Calu3 (cell line): Measurements from ENCODE around the gene YARS1. TPM values are rescaled to one million over a fixed set of nuclear protein-coding genes. Genes with fewer than 3 reads are reported as not detected.

Source experiments
- BruUV-seq: library from RNA; stranded (reverse); fragments of 400-500 nt; replicated peaks from 2 replicates; lab custom pipeline; 2021; lab: Mats Ljungman, UMichigan
- CTCF ChIA-PET: fragments of 300-600 bp; sonication (Branson Sonifier 250); formaldehyde crosslinking; loops from one replicate; lab custom pipeline; 2022; ENCODE audit warnings: antibody characterized with exemption; lab: Charles Lee
- DNase-seq: peaks from one replicate; pipeline ENCODE4 v3.0.0; 2022
- H3K27ac Mint-ChIP-seq: one replicate; pipeline ENCODE4 v1.8.0; 2022; ENCODE audit warnings: mixed read lengths; ENCODE audit not compliant: unreplicated experiment
- H3K27me3 Mint-ChIP-seq: one replicate; pipeline ENCODE4 v1.8.0; 2022; ENCODE audit warnings: mixed read lengths; ENCODE audit not compliant: unreplicated experiment
- H3K36me3 Mint-ChIP-seq: one replicate; pipeline ENCODE4 v1.8.0; 2022; ENCODE audit warnings: mild to moderate bottlenecking, moderate library complexity, mixed read lengths; ENCODE audit not compliant: insufficient read depth, unreplicated experiment
- H3K4me1 Mint-ChIP-seq: one replicate; pipeline ENCODE4 v1.8.0; 2022; ENCODE audit warnings: mild to moderate bottlenecking, low read depth, mixed read lengths; ENCODE audit not compliant: unreplicated experiment
- H3K4me3 Mint-ChIP-seq: one replicate; pipeline ENCODE4 v1.8.0; 2022; ENCODE audit warnings: mild to moderate bottlenecking, low read depth, moderate library complexity, mixed read lengths; ENCODE audit not compliant: unreplicated experiment
- H3K9me3 Mint-ChIP-seq: one replicate; pipeline ENCODE4 v1.8.0; 2022; ENCODE audit warnings: low read depth, mixed read lengths; ENCODE audit not compliant: unreplicated experiment
- intact Hi-C: fragments of 100-400 bp; cut with micrococcal nuclease; formaldehyde crosslinking; loops from one replicate; pipeline ENCODE4 v1.10.0; 2022; ENCODE audit not compliant: unreplicated experiment
- total RNA-seq: library from RNA; stranded (reverse); gene quantifications from 2 replicates; pipeline ENCODE4 v1.2.3, GENCODE V29; 2022
- TF ChIP-seq, protein P1 (sequence below): fragments of 200-600 bp; IDR thresholded peaks from one replicate; pipeline ENCODE4 v1.8.0; 2022; ENCODE audit warnings: antibody characterized with exemption; ENCODE audit not compliant: unreplicated experiment

The YARS1 gene
- total RNA-seq, 1 experiment from 2014 or later = 188 TPM

- Mint-ChIP-seq H3K9me3 (no peaks in the 10 kb centered on the region), H3K27me3 (no peaks in the 10 kb centered on the region), H3K36me3 (peaks cover 90% of the 10 kb centered on the region), H3K4me3 (no peak overlapping the region), H3K27ac (peak overlapping the region; percentile 36), H3K4me1 (no peaks in the 10 kb centered on the region)
- DNase-seq = no peak
- no TSS peak for BruUV-seq
- CTCF ChIA-PET = no interaction called here
- TF ChIP-seq, protein P1, sequence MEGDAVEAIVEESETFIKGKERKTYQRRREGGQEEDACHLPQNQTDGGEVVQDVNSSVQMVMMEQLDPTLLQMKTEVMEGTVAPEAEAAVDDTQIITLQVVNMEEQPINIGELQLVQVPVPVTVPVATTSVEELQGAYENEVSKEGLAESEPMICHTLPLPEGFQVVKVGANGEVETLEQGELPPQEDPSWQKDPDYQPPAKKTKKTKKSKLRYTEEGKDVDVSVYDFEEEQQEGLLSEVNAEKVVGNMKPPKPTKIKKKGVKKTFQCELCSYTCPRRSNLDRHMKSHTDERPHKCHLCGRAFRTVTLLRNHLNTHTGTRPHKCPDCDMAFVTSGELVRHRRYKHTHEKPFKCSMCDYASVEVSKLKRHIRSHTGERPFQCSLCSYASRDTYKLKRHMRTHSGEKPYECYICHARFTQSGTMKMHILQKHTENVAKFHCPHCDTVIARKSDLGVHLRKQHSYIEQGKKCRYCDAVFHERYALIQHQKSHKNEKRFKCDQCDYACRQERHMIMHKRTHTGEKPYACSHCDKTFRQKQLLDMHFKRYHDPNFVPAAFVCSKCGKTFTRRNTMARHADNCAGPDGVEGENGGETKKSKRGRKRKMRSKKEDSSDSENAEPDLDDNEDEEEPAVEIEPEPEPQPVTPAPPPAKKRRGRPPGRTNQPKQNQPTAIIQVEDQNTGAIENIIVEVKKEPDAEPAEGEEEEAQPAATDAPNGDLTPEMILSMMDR = no peak
- intact Hi-C loops = no loop called here
These were observed 36.4 kb downstream of the YARS1 start for GRCh38 chr1:32780628-32781234.

DNA sequence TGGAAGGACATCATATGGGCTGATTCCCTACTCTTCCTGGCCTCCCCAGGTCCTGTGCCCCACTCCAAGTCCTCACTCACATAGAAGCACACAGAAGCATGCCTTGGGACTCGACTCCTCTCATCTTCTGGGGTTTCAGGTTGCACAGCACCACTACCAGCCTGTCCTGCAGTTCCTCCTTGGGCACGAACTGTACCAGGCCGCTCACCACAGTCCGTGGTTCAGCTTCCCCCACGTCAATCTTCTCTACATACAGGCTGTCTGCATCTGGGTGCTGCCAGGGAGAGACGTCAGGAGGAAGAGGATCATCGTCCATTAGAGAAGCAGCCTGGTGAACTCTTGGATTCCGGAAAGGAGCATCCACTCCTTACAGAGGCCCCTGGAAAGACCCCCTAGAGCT is 37.2 kb downstream of the YARS1 start:
- Mint-ChIP-seq H3K4me3 (no peak overlapping the region), H3K27me3 (no peaks in the 10 kb centered on the region), H3K9me3 (no peaks in the 10 kb centered on the region), H3K4me1 (no peaks in the 10 kb centered on the region), H3K27ac (peak overlapping the region; percentile 36), H3K36me3 (peaks cover 90% of the 10 kb centered on the region)
- CTCF ChIA-PET = no interaction called here
- TF ChIP-seq, protein P1 = no peak
- intact Hi-C loops = no loop called here
- no TSS peak for BruUV-seq
- no peak for DNase-seq

DNA sequence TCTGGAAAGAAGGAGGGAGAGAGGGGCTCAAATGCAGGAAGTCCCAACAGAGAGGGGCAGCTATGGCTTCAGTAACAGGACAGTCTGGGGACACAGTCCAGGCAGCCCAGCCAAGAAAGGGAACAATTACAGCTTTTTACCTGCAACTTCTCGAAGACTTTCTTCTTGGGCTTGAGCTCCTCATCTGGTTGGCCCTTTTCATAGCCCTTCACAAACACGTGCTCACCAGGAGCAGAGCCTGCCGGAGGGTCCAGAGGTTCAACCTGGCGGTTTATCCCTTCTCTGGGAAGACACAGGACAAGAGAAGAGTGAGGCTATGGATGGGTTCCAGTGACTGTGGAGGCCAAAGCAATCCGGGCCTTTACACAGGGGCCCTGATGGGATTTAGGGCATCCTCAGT is 37.9 kb downstream of the YARS1 start:
- Mint-ChIP-seq H3K36me3 (peaks cover 90% of the 10 kb centered on the region), H3K9me3 (no peaks in the 10 kb centered on the region), H3K27me3 (no peaks in the 10 kb centered on the region), H3K27ac (peak overlapping the region; percentile 36), H3K4me1 (peaks cover 4% of the 10 kb centered on the region), H3K4me3 (no peak overlapping the region)
- no TSS peak for BruUV-seq
- TF ChIP-seq, protein P1 = no peak
- intact Hi-C loops = no loop called here
- CTCF ChIA-PET = no interaction called here
- DNase-seq = no peak

DNA sequence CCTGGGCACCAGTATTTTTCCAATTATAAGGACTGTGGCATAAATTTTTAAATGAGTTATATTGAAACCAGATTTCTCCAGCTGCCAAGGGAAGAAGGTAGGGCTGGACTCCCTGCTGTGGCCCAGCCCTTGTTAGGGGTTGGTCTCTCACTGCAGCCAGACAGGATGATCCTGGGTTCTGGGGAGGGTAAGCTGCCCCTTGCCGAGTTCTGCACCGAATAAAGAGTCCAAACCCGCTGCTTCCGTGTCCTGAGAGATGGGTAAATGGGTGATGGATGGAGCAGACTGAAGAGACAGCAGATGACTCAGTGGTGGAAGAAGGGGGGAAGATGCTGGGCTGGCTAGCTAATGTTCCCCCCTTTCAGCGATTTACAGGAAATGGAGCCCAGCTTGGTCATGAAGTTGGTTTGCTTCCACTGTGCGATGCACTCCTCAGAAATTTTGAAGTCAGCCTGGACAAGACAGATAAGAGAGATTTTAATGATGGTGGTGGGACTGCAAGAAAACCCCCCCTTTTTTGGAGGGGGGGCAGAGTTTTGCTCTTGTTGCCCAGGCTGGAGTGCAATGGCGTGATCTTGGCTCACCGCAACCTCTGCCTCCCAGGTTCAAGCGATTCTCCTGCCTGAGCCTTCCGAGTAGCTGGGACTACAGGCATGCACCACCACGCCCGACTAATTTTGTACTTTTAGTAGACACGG is 41.4 kb downstream of the YARS1 start:
- no peaks in the 10 kb centered on the region for H3K27me3 Mint-ChIP-seq
- DNase-seq = no peak
- H3K9me3 Mint-ChIP-seq = no peaks in the 10 kb centered on the region
- H3K4me3 Mint-ChIP-seq = no peak overlapping the region
- no TSS peak for BruUV-seq
- intact Hi-C loops = no loop called here
- H3K36me3 Mint-ChIP-seq = peaks cover 90% of the 10 kb centered on the region
- CTCF ChIA-PET = interaction anchor here (8.9 kb wide), 1 partner anchor 63 kb away, joined by 102 read pairs; no protein-coding TSS in a partner anchor
- TF ChIP-seq, protein P1 = no peak
- peaks cover 25% of the 10 kb centered on the region for H3K4me1 Mint-ChIP-seq
- peak overlapping the region; percentile 73 for H3K27ac Mint-ChIP-seq
